ENCODE results near the gene SPSB3. TPM values are rescaled to one million over a fixed set of nuclear protein-coding genes. Genes with fewer than 3 reads are reported as not detected.
"Not testable (repeated sequence)": the region's sequence is repeated elsewhere in the genome, so short reads cannot be mapped to it uniquely, and the experiment has no call there.

SPSB3 gene
- total RNA-seq, 1 donor from 2014 or later = 44.2 TPM

GRCh38 chr16:1807626-1808025 lies 25.3 kb upstream of the SPSB3 start:
- intact Hi-C loops (cut with DNase I) = no loop called here
- Histone ChIP-seq H3K4me3 (no peak overlapping the region), H3K9me3 (no peaks in the 10 kb centered on the region), H3K4me1 (peaks cover 5% of the 10 kb centered on the region), H3K27ac (no peak overlapping the region), H3K27me3 (ENCODE audit: low read depth) (no peaks in the 10 kb centered on the region), H3K36me3 (peaks cover 47% of the 10 kb centered on the region)
- no peak for TF ChIP-seq CTCF (IDR thresholded peaks at IDR 0.05)
- DNase-seq (no peak), ATAC-seq (no peak)

GRCh38 chr16:1800701-1801100 lies 18.3 kb upstream of the SPSB3 start:
- Histone ChIP-seq H3K4me3 (no peak overlapping the region), H3K9me3 (peaks cover 6% of the 10 kb centered on the region), H3K4me1 (no peaks in the 10 kb centered on the region), H3K27ac (no peak overlapping the region), H3K36me3 (peaks cover 5% of the 10 kb centered on the region), H3K27me3 (ENCODE audit: low read depth) (no peaks in the 10 kb centered on the region)
- ATAC-seq (no peak), DNase-seq (no peak)
- intact Hi-C loops (cut with DNase I) = no loop called here
- no peak for TF ChIP-seq CTCF (IDR thresholded peaks at IDR 0.05)

GRCh38 chr16:1799263-1799662 lies 16.9 kb upstream of the SPSB3 start:
- H3K4me3 ChIP-seq; H3K36me3 ChIP-seq; intact Hi-C loops (cut with DNase I); ATAC-seq; H3K27ac ChIP-seq; H3K27me3 ChIP-seq (ENCODE audit: low read depth); H3K4me1 ChIP-seq; DNase-seq; H3K9me3 ChIP-seq: not testable (repeated sequence)

GRCh38 chr16:1794908-1795666 lies 12.7 kb upstream of the SPSB3 start:
- Histone ChIP-seq H3K27ac (peak overlapping the region; percentile 46), H3K4me3 (peak overlapping the region; percentile 11), H3K4me1 (no peaks in the 10 kb centered on the region), H3K36me3 (peaks cover under 1% of the 10 kb centered on the region), H3K27me3 (ENCODE audit: low read depth) (no peaks in the 10 kb centered on the region), H3K9me3 (peaks cover 6% of the 10 kb centered on the region)
- intact Hi-C loops (cut with DNase I) = no loop called here
- no peak for ATAC-seq
- no peak for TF ChIP-seq CTCF (IDR thresholded peaks at IDR 0.05)
- DNase-seq = peak; percentile 45

GRCh38 chr16:1794221-1794871 lies 12.0 kb upstream of the SPSB3 start:
- H3K27me3 ChIP-seq (ENCODE audit: low read depth) = no peaks in the 10 kb centered on the region
- no peaks in the 10 kb centered on the region for H3K4me1 ChIP-seq
- ATAC-seq (peak; percentile 76 to 83), DNase-seq (peak; percentile 72)
- TF ChIP-seq CTCF (IDR thresholded peaks at IDR 0.05) = no peak
- H3K9me3 ChIP-seq = peaks cover 6% of the 10 kb centered on the region
- peaks cover 7% of the 10 kb centered on the region for H3K36me3 ChIP-seq
- intact Hi-C loops (cut with DNase I) = no loop called here
- peak overlapping the region; percentile 39 for H3K4me3 ChIP-seq
- H3K27ac ChIP-seq = peak overlapping the region; percentile 58
